ENCODE data around the gene PRDM15.

The PRDM15 gene

DNA sequence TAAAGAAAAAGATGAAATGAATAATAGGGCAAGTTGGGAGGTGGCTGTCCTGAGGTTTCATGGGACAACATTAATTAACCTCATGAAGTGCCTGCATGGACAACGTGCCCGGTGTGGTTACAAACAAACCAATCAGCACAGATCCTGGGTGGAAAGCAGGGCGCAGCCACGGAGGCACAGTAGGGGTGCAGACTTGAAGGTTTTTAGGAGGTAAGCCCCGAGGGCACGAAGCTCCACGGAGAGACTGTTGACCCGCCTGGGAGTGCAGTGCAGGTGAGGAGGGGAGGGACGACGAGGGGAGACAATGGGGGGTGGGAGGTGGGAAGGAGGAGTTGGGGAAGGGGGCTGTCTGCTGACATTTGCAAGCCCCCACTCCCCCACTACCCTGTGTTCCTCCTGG, 110.0 kb downstream of the PRDM15 start:
- peaks cover 74% of the 10 kb centered on the region for H3K27me3 ChIP-seq (ENCODE audit: control insufficient read depth, insufficient read depth, low read length)
- H3K4me3 ChIP-seq (ENCODE audit: low read length): peak overlapping the region; percentile 62
- H3K36me3 ChIP-seq (ENCODE audit: insufficient read depth, low read length): no peaks in the 10 kb centered on the region
- no peaks in the 10 kb centered on the region for H3K9me3 ChIP-seq (replicated peaks; ENCODE audit: low read length)
- H3K9ac ChIP-seq (ENCODE audit: low read depth, low read length): peak overlapping the region; percentile 57
- H3K4me2 ChIP-seq (ENCODE audit: low read length): peak overlapping the region; percentile 80
- peaks cover 21% of the 10 kb centered on the region for H3K4me1 ChIP-seq (ENCODE audit: control insufficient read depth, insufficient read depth, low read length)

DNA sequence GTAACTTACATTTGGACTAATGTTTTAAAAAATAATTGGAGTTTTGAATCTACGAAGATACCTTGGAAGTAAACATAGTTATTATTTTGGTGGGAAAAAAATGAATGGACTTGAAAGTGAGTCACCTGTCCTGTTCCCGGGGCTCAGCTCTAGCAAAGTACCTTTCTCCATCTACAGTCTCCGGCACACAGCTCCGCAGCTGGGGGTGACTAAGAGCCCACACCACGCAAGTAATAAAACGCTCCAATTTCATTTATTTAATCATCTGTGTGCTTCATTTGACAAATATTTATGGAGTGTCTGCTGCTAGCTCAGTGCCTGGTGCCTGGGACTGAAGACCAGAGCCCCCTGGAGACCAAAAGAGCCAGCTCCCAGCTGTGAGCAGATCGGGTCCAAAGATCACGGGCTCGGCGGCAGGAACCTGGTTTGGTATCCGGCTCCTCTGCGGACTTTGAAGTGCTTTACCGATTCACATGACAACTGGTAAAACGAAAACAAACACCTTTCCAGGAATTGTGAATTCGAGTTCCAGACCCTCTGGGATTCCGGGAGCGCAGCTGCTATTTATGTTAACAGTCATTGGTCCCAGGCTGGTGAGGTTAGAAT, 110.6 kb downstream of the PRDM15 start:
- Histone ChIP-seq H3K36me3 (ENCODE audit: insufficient read depth, low read length) (no peaks in the 10 kb centered on the region), H3K27me3 (ENCODE audit: control insufficient read depth, insufficient read depth, low read length) (peaks cover 68% of the 10 kb centered on the region), H3K4me2 (ENCODE audit: low read length) (peak overlapping the region; percentile 80), H3K4me3 (ENCODE audit: low read length) (peak overlapping the region; percentile 62), H3K4me1 (ENCODE audit: control insufficient read depth, insufficient read depth, low read length) (peaks cover 21% of the 10 kb centered on the region), H3K9me3 (replicated peaks; ENCODE audit: low read length) (no peaks in the 10 kb centered on the region), H3K9ac (ENCODE audit: low read depth, low read length) (peak overlapping the region; percentile 57)

DNA sequence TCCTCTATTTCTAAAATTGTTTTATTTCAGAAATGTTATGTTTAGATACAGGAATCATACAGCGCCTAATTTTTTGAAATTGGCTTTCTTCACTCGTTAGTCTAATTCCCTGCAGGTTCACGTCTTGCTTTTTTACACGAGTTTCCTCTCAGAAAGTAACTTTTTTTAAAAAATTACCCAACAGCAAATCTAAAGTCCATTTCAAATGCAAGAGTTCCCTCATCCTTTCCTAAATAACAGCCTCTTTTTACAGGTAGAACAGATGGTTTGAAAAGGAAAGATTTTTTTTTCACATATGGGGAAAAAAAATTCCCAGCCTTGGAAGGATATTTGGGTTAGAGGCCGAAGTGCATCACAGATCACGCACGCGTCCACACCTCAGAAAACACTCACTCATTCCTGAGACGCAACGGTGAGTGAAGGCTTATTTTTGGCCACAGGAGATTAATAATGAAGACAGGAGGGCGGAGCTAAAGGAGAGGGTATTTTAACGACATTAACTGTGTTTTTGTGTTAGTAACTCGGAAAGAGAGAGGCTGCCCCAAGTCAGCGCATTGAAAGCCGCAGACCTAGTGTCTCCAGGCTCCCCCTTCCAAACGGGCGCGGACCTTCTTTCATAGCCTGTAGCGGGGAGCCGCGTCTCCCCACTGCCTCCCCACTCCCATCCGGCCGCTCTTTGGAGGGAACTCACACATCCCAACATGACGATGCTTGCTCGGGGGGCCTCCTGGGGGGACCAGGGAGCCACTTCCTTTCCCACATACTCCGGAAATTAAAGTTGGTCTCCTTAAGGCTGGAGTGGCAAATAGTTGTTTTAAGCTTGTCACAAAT, 111.3 kb downstream of the PRDM15 start:
- Histone ChIP-seq H3K4me2 (ENCODE audit: low read length) (peak overlapping the region; percentile 80), H3K4me1 (ENCODE audit: control insufficient read depth, insufficient read depth, low read length) (peaks cover 21% of the 10 kb centered on the region), H3K36me3 (ENCODE audit: insufficient read depth, low read length) (no peaks in the 10 kb centered on the region), H3K9me3 (replicated peaks; ENCODE audit: low read length) (no peaks in the 10 kb centered on the region), H3K9ac (ENCODE audit: low read depth, low read length) (no peak overlapping the region), H3K27me3 (ENCODE audit: control insufficient read depth, insufficient read depth, low read length) (peaks cover 64% of the 10 kb centered on the region), H3K4me3 (ENCODE audit: low read length) (peak overlapping the region; percentile 62)

DNA sequence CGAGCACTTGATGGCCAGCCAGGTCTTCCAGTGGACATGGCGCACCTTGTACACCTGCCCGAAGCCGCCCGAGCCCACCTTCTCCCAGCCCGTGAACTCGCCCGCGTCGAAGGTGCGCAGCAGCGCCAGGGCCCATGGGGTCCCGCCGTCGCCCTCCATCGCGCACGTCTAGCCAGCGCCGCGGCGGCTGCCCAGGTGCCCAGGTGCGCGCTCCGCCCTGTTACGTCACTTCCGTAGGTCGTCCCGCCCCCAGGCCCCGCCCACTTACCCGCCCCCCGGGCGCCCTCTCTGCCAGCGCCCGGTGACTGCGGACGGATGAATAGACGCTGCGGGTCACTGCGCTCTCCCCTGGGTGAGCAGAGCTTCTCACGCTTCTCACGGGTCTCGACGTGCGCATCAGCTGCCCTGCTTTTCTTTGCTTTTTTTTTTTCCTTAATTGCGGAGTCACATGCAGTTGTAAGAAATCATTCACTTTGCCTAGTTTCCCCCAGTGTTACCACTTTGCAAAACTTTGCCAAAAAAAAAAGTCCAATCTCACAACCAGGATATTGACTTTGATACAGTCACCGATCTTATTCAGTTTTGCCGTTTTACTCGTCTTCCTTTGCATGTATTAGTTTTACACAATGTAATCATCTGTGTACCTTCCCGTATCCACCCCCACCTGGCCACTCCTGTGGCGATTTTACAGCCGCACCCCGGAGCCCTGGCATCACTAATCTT, 112.1 kb downstream of the PRDM15 start, which contains the start of gene RIPK4:
RIPK4 (minus strand) TSS at position 170 of the 723 bp plus-strand sequence; CDS start at position 159, 11 bp downstream.
- Histone ChIP-seq H3K9me3 (replicated peaks; ENCODE audit: low read length) (no peaks in the 10 kb centered on the region), H3K36me3 (ENCODE audit: insufficient read depth, low read length) (no peaks in the 10 kb centered on the region), H3K9ac (ENCODE audit: low read depth, low read length) (no peak within 1 kb of the TSS), H3K4me3 (ENCODE audit: low read length) (peak within 1 kb of the TSS; percentile 62), H3K4me1 (ENCODE audit: control insufficient read depth, insufficient read depth, low read length) (peaks cover 22% of the 10 kb centered on the region), H3K27me3 (ENCODE audit: control insufficient read depth, insufficient read depth, low read length) (peaks cover 60% of the 10 kb centered on the region), H3K4me2 (ENCODE audit: low read length) (peak within 1 kb of the TSS; percentile 80)

DNA sequence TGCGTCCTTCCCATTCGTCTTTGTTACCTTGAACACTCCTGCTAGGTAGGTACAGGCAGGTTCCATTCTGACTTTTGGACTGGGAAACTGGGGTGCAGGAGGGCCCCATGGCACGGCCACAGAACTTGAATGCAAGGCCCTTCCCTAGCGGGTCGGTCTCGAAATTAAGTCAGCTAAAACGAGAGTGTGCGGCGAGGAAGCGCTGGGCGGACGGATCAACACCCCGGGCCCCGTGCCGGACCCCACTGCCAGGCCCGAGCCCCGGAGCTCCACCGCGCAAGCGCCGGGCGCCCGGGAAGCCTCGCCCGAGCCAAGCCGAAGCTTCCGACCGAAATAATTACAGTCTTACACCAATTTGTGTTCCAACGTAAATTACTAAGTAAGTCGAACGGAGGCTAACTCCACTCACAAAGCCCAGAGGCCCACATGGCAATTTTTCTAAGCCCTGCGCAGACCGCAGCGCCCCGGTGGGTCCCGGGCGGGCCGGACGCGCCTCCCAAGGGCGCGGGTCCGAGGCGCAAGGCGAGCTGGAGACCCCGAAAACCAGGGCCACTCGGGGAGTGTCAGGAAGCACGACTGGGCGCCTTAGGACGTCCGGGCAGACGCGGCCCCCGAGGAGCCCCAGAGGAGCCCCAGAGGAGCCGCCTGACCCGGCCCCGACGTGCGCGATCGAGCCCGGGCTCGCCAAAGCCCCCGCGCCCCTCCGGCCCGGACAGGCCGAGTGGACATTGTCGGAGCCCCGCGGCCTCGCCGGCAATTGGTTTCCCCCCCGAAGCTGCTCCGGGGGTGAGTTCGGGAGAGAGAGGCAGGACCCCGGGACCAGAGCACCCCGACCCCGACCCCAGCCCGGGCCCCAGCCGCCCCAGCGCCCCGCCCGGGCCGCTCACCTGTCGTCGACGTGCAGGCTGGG, 112.9 kb downstream of the PRDM15 start:
- Histone ChIP-seq H3K4me1 (ENCODE audit: control insufficient read depth, insufficient read depth, low read length) (peaks cover 30% of the 10 kb centered on the region), H3K36me3 (ENCODE audit: insufficient read depth, low read length) (no peaks in the 10 kb centered on the region), H3K27me3 (ENCODE audit: control insufficient read depth, insufficient read depth, low read length) (peaks cover 56% of the 10 kb centered on the region), H3K9me3 (replicated peaks; ENCODE audit: low read length) (no peaks in the 10 kb centered on the region), H3K4me3 (ENCODE audit: low read length) (peak overlapping the region; percentile 26), H3K9ac (ENCODE audit: low read depth, low read length) (no peak overlapping the region), H3K4me2 (ENCODE audit: low read length) (peak overlapping the region; percentile 60)

DNA sequence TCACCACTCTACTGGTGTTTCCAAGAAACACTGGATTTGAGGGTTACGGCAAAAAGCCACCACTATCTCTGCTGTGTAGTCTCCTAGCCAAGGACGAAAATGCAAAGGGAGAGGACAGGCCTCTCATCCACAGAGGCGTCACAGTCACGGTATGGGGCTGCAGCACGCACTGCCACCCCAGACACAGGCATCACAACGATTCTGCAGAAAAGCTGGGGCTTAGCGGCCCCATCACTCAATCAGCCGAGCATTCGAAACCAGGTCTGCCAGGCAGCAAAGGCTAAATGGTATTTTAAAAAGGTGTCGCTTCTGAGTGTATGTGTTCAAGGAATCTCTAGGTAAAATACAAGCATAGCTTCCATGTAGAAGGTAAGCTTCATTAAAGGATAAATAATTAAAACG, 113.7 kb downstream of the PRDM15 start:
- peaks cover 34% of the 10 kb centered on the region for H3K4me1 ChIP-seq (ENCODE audit: control insufficient read depth, insufficient read depth, low read length)

DNA sequence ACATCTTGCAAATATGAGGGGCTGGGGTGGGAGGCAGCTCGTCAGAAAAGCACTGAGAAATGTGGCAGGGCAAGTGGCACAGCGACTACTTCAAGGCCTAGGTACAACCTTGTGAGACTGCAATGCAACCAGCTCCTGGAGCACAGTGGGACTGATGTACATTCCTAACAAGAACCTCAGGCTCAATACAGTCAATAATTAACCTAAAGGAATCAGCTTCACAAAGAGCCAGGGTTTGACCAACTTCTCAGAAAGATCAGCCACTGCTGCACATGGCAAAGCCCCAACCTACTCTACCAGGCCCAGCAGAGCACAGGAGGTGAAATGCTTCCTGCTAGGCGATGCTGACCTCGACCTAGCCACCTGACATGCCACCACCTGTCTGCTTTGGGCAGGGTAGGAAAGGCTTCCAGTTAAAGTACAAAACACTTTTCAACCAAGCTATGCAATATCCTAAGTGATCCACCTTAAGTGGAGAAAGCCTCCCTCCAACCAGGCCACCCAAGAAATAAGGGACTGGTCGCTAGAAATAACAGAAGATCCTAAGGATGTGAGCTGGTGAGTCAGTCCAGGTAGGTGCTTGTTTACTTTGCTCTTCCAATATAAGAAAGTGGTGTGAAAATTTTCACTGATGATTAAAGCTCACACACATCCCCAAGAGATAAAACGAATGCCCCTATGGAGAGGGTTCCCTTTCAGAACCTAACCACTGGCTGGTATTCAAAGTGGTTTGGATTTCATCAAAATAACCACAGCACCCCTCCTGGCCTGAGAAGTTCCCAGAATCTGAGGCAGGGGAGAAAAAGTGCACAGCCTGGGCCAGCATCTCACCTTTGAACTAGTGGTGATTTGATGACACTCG, 114.4 kb downstream of the PRDM15 start:
- no peak overlapping the region for H3K4me2 ChIP-seq (ENCODE audit: low read length)
- no peak overlapping the region for H3K9ac ChIP-seq (ENCODE audit: low read depth, low read length)
- H3K4me3 ChIP-seq (ENCODE audit: low read length): no peak overlapping the region
- H3K4me1 ChIP-seq (ENCODE audit: control insufficient read depth, insufficient read depth, low read length): peaks cover 34% of the 10 kb centered on the region
- no peaks in the 10 kb centered on the region for H3K9me3 ChIP-seq (replicated peaks; ENCODE audit: low read length)
- no peaks in the 10 kb centered on the region for H3K36me3 ChIP-seq (ENCODE audit: insufficient read depth, low read length)
- H3K27me3 ChIP-seq (ENCODE audit: control insufficient read depth, insufficient read depth, low read length): peaks cover 46% of the 10 kb centered on the region

More for the DNA sequence above, 113.7 kb downstream of the PRDM15 start:
- Histone ChIP-seq H3K36me3 (ENCODE audit: insufficient read depth, low read length) (no peaks in the 10 kb centered on the region), H3K9me3 (replicated peaks; ENCODE audit: low read length) (no peaks in the 10 kb centered on the region), H3K4me2 (ENCODE audit: low read length) (no peak overlapping the region), H3K4me3 (ENCODE audit: low read length) (no peak overlapping the region), H3K9ac (ENCODE audit: low read depth, low read length) (no peak overlapping the region), H3K27me3 (ENCODE audit: control insufficient read depth, insufficient read depth, low read length) (peaks cover 51% of the 10 kb centered on the region)

DNA sequence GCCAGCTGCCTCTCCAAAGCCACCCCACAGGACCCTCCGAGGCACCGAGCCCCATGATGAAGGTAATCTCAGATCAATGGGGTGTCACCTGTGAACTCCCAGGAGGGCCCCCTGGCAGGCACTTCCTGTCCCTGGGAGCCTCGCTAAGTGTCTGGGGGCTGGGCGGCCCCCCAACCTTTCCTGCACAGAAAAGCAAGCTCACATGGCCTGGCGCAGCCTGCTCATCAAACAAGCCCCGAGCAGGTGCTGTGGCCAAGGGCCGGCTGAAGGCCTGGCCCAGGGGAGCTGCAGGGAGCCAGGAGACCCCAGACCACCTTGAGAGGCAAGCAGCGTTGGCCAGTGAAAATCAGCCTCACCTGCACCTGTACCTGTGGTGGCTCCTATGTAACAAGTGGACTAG, 115.1 kb downstream of the PRDM15 start:
- H3K27me3 ChIP-seq (ENCODE audit: control insufficient read depth, insufficient read depth, low read length): peaks cover 41% of the 10 kb centered on the region
- H3K9ac ChIP-seq (ENCODE audit: low read depth, low read length): no peak overlapping the region
- H3K9me3 ChIP-seq (replicated peaks; ENCODE audit: low read length): no peaks in the 10 kb centered on the region
- no peaks in the 10 kb centered on the region for H3K36me3 ChIP-seq (ENCODE audit: insufficient read depth, low read length)
- H3K4me3 ChIP-seq (ENCODE audit: low read length): no peak overlapping the region
- H3K4me2 ChIP-seq (ENCODE audit: low read length): no peak overlapping the region
- peaks cover 33% of the 10 kb centered on the region for H3K4me1 ChIP-seq (ENCODE audit: control insufficient read depth, insufficient read depth, low read length)

DNA sequence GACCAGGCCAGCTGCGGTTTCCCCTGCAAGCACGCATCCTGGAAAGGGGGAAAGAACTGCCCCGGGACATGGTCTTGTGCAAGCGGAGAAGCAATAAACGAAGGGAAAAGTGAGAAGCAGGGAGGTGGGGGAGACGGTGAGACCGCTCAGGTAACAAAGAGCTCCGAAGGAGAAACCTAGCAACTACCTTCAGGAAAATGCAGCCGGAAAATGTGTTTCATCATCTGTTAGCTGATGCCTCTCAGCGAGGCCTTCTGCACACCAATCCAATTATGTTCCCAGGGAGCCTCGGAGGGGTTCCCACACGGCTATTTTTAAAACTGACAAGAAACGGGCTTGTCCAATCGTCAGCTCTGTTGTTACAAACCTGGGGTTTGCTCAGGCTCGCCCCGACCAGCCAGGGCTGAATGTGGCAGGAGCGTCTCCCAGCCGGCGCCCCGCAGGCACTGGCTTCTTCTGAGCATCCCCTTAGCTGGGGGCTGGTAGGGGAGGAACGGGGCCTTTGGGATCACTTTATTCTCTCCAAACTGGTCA, 115.7 kb downstream of the PRDM15 start:
- H3K27me3 ChIP-seq (ENCODE audit: control insufficient read depth, insufficient read depth, low read length): peaks cover 41% of the 10 kb centered on the region

DNA sequence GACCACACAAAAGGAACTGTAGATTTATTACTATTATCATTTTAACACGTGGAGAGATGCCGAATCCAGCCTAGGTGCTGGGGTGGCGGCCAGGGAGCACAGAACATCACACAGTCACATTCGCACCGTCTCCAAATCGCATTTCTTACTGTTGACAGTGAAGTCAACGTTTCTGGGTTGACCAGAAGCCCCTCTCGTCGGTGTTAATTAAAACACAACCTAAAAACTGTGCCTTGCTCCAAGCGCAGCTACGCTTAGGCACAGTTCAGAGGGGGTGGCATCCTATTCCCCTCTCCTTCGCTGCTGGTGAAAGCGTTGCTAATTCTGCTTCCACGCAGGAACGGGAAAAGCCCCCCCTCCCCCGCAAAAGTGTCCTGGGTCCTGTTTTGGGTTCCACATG, 116.4 kb downstream of the PRDM15 start:
- peaks cover 36% of the 10 kb centered on the region for H3K27me3 ChIP-seq (ENCODE audit: control insufficient read depth, insufficient read depth, low read length)
- peaks cover 21% of the 10 kb centered on the region for H3K4me1 ChIP-seq (ENCODE audit: control insufficient read depth, insufficient read depth, low read length)
- no peak overlapping the region for H3K4me3 ChIP-seq (ENCODE audit: low read length)
- H3K9ac ChIP-seq (ENCODE audit: low read depth, low read length): no peak overlapping the region
- H3K4me2 ChIP-seq (ENCODE audit: low read length): no peak overlapping the region
- no peaks in the 10 kb centered on the region for H3K36me3 ChIP-seq (ENCODE audit: insufficient read depth, low read length)
- no peaks in the 10 kb centered on the region for H3K9me3 ChIP-seq (replicated peaks; ENCODE audit: low read length)

More for the DNA sequence above, 115.7 kb downstream of the PRDM15 start:
- Histone ChIP-seq H3K9ac (ENCODE audit: low read depth, low read length) (no peak overlapping the region), H3K4me2 (ENCODE audit: low read length) (no peak overlapping the region), H3K4me3 (ENCODE audit: low read length) (no peak overlapping the region), H3K9me3 (replicated peaks; ENCODE audit: low read length) (no peaks in the 10 kb centered on the region), H3K4me1 (ENCODE audit: control insufficient read depth, insufficient read depth, low read length) (peaks cover 28% of the 10 kb centered on the region), H3K36me3 (ENCODE audit: insufficient read depth, low read length) (no peaks in the 10 kb centered on the region)
